ENCODE measurements around the gene SORBS1. TPM values are rescaled to one million over a fixed set of nuclear protein-coding genes. Genes with fewer than 3 reads are reported as not detected.
A peak's percentile ranks its signal among the peaks of the same experiment; 100 is the strongest.

The SORBS1 gene
- polyA plus RNA-seq, 1 experiment, result 0.40 TPM

DNA sequence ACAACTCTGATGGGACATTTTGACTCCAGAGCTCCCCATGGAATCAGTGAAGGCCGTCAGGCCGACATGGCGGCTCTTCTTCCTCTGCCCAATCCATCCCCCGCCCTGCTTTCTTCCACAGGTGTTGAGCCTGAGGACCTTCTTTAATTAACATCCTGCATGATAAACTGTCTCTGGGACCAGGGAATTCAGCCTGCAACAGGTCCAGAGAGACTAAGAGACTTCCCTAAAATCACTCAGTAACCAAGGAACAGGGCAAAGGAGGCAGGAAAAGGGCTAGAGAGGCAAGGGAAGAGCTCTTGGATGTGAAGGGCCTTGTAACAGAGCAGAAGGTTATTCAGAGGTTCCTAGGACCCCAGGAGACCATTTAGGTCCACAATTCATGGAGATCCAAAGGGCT lies 264.4 kb downstream of the SORBS1 start:
- no peak overlapping the region for H3K27ac ChIP-seq (ENCODE audit: low read depth, low read length)
- H3K9me3 ChIP-seq (ENCODE audit: control insufficient read depth, insufficient read depth, low read length), result no peaks in the 10 kb centered on the region
- ChIA-PET CTCF (no interaction called here), POLR2A (no interaction called here)
- H3K4me3 ChIP-seq (ENCODE audit: low read depth, low read length), result no peak overlapping the region
- no peak for DNase-seq (ENCODE audit: low read depth, low spot score)
- H3K27me3 ChIP-seq (ENCODE audit: control insufficient read depth, insufficient read depth, low read length), result no peaks in the 10 kb centered on the region
- TF ChIP-seq, protein P1, sequence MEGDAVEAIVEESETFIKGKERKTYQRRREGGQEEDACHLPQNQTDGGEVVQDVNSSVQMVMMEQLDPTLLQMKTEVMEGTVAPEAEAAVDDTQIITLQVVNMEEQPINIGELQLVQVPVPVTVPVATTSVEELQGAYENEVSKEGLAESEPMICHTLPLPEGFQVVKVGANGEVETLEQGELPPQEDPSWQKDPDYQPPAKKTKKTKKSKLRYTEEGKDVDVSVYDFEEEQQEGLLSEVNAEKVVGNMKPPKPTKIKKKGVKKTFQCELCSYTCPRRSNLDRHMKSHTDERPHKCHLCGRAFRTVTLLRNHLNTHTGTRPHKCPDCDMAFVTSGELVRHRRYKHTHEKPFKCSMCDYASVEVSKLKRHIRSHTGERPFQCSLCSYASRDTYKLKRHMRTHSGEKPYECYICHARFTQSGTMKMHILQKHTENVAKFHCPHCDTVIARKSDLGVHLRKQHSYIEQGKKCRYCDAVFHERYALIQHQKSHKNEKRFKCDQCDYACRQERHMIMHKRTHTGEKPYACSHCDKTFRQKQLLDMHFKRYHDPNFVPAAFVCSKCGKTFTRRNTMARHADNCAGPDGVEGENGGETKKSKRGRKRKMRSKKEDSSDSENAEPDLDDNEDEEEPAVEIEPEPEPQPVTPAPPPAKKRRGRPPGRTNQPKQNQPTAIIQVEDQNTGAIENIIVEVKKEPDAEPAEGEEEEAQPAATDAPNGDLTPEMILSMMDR (IDR thresholded peaks at IDR 0.05; ENCODE audit: low read depth, low read length), result no peak

DNA sequence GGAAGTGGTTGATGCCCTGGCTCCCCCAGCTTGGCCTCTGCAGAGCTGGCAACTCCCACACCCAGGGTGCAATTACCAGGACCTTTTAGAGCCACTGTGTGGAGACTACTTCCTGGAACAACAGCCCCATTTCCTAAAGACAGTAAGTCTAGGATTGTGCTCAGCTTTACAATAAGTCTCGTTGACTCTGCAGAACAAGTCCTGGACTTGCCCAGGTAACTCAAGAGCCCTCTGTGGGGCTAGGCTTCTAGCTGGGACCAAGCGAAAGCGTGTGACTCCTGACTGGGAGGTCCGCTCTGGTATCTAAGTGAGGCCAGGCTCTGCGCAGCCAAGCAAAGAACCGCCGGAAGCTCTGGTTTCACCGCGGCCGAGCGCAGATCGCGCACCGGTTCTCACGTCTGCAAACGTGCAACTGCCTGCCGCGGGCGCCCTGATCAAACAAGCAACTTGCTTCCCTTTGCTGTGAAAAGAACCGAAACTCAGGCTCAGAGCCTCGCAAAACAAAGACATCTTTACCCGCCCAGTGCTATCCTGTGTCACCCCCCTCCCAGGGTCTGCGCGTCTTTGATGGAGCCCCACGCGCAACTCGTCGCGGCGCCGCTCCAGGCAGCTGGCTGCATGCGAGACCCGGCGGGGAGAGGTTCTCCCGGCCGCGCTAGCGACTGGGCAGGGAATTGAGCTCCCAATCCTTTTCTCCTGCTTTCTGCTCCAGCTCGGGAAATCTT lies 266.0 kb downstream of the SORBS1 start:
- H3K9me3 ChIP-seq (ENCODE audit: control insufficient read depth, insufficient read depth, low read length), result no peaks in the 10 kb centered on the region; the same call in 1 of the 2 replicates
- POLR2A ChIA-PET, result interaction anchor here (0.7 to 2.0 kb wide), 6 partner anchors 13 to 65 kb away, joined by 3 to 10 read pairs (median 4); no protein-coding TSS in a partner anchor
- no peak for DNase-seq (ENCODE audit: low read depth, low spot score)
- H3K27ac ChIP-seq (ENCODE audit: low read depth, low read length), result no peak overlapping the region
- H3K27me3 ChIP-seq (ENCODE audit: control insufficient read depth, insufficient read depth, low read length), result no peaks in the 10 kb centered on the region
- CTCF ChIA-PET, result interaction anchor here (2.9 kb wide), 1 partner anchor 49 kb away, joined by 14 read pairs; no protein-coding TSS in a partner anchor
- H3K4me3 ChIP-seq (ENCODE audit: low read depth, low read length), result peak overlapping the region; percentile 44
- TF ChIP-seq, protein P1 (IDR thresholded peaks at IDR 0.05; ENCODE audit: low read depth, low read length), result no peak

DNA sequence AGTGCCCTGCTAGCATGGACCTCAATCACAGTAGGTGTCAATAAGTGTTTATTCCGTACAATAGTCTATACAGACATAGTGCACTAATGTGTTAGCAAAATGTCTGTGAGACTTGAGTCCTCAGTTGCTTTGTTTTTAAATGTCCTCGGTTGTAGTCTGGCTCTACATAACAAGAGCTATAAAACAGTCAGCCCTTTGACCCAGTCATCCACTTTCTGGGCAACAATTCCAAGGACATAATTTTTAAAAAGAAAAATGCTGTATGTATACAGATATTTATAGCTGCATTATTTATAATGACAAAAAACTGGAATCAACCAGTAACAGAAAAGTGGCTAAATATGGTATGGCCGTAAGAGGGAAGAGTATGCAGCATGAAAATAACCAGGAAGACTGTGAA lies 267.5 kb downstream of the SORBS1 start:
- no peak for DNase-seq (ENCODE audit: low read depth, low spot score)
- TF ChIP-seq, protein P1 (IDR thresholded peaks at IDR 0.05; ENCODE audit: low read depth, low read length), result no peak
- no peaks in the 10 kb centered on the region; the same call in 1 of the 2 replicates for H3K9me3 ChIP-seq (ENCODE audit: control insufficient read depth, insufficient read depth, low read length)
- ChIA-PET CTCF (interaction anchor here (0.7 to 2.9 kb wide), 6 partner anchors 16 to 400 kb away, joined by 3 to 14 read pairs (median 3); partner anchors contain the start of gene TCTN3), POLR2A (interaction anchor here (1.3 kb wide), 1 partner anchor 40 kb away, joined by 3 read pairs; no protein-coding TSS in a partner anchor)
- H3K4me3 ChIP-seq (ENCODE audit: low read depth, low read length), result no peak overlapping the region
- H3K27ac ChIP-seq (ENCODE audit: low read depth, low read length), result no peak overlapping the region
- no peaks in the 10 kb centered on the region for H3K27me3 ChIP-seq (ENCODE audit: control insufficient read depth, insufficient read depth, low read length)

DNA sequence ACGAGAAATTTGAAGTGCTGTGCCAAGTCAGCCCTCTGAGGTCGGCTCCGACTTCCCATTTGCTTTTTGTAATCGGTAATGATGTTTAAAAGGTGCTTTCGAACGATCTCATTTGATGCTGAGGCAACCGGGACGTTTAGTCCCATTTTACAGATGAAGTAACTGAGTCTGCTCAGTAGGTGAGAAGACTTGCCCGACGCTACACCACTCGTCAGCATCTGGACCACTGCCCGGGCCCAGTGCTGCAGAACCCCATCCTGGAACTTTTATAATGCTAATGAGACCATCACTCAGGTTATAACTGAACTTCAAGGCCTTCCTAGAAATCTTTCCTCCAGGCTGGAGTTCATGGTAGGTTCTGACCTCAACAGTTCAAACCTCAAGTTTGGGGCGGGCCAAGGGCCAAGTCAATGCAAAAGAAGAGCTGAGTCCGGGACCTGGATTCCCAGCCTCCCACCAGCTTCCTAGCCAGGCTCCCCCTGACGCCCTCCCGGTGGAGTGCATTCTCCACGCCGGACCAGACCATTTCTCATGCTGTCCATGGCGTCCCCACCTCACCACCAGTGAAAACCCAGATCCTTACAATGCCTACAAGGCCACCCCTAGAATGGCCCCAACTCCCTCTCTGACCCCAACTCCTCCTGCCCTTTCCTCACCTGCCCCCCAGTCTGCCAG lies 269.7 kb downstream of the SORBS1 start:
- Histone ChIP-seq H3K9me3 (ENCODE audit: control insufficient read depth, insufficient read depth, low read length) (no peaks in the 10 kb centered on the region; the same call in 1 of the 2 replicates), H3K27me3 (ENCODE audit: control insufficient read depth, insufficient read depth, low read length) (no peaks in the 10 kb centered on the region), H3K27ac (ENCODE audit: low read depth, low read length) (no peak overlapping the region), H3K4me3 (ENCODE audit: low read depth, low read length) (peak overlapping the region; percentile 92)
- ChIA-PET POLR2A (interaction anchor here (1.0 to 1.2 kb wide), 2 partner anchors 17 to 44 kb away, joined by 4 to 6 read pairs; no protein-coding TSS in a partner anchor), CTCF (interaction anchor here (0.6 kb wide), 1 partner anchor 13 kb away, joined by 3 read pairs; no protein-coding TSS in a partner anchor)
- DNase-seq (ENCODE audit: low read depth, low spot score), result no peak
- TF ChIP-seq, protein P1 (IDR thresholded peaks at IDR 0.05; ENCODE audit: low read depth, low read length), result no peak
